Endothelial cell of umbilical vein (primary cell): Measurements from ENCODE around the gene RAC2.
"Not testable (repeated sequence)": the region's sequence is repeated elsewhere in the genome, so short reads cannot be mapped to it uniquely, and the experiment has no call there.

Experiments used
- CTCF ChIP-seq, 2 donors: IDR thresholded peaks; 1 replicate in 1 of 2; 2 replicates in 1 of 2; pipeline ENCODE4 v1.5.1; 2011; ENCODE audit warnings: low read length in 2 of 2, mild to moderate bottlenecking in 2 of 2, moderate library complexity in 2 of 2, control low read depth in 1 of 2, inconsistent platforms in 1 of 2, low read depth in 1 of 2; ENCODE audit not compliant: insufficient read depth in 1 of 2; ENCODE audit errors: extremely low read depth in 1 of 2
- EZH2 ChIP-seq: IDR thresholded peaks from 2 replicates; pipeline ENCODE4 v1.6.1; 2012; ENCODE audit warnings: borderline replicate concordance, low read depth, mild to moderate bottlenecking, moderate library complexity, low read length, inconsistent platforms; ENCODE audit not compliant: severe bottlenecking
- FOS ChIP-seq: IDR thresholded peaks from 2 replicates; pipeline ENCODE4 v1.6.1; 2011; ENCODE audit warnings: mild to moderate bottlenecking, low read length, moderate library complexity, borderline replicate concordance; ENCODE audit not compliant: insufficient read depth
- GATA2 ChIP-seq: IDR thresholded peaks from 2 replicates; pipeline ENCODE4 v1.7.0; 2011; ENCODE audit warnings: low read depth, mild to moderate bottlenecking, moderate library complexity, mixed read lengths, low read length; ENCODE audit not compliant: insufficient read length, insufficient read depth
- JUN ChIP-seq: IDR thresholded peaks from 2 replicates; pipeline ENCODE4 v1.6.1; 2011; ENCODE audit warnings: borderline replicate concordance, low read depth; ENCODE audit not compliant: insufficient read length, insufficient read depth
- MYC ChIP-seq: IDR thresholded peaks from one replicate; pipeline ENCODE4 v1.6.1; 2011; ENCODE audit warnings: mild to moderate bottlenecking, low read depth, low read length
- POLR2A ChIP-seq: IDR thresholded peaks from 2 replicates; pipeline ENCODE4 v1.6.1; 2012; ENCODE audit warnings: low read depth, mild to moderate bottlenecking, control low read depth, low read length
- POLR2AphosphoS5 ChIP-seq: IDR thresholded peaks from 2 replicates; pipeline ENCODE4 v1.6.1; 2012; ENCODE audit warnings: low read depth, mild to moderate bottlenecking, control low read depth, low read length, moderate library complexity; ENCODE audit not compliant: insufficient read depth
- TF ChIP-seq, protein P1 (sequence below): IDR thresholded peaks from 2 replicates; pipeline ENCODE4 v1.6.1; 2011; ENCODE audit not compliant: insufficient read depth, insufficient read length

GRCh38 chr22:37201443-37201820 lies 42.6 kb downstream of the RAC2 start:
- not testable (repeated sequence) for TF ChIP-seq CTCF (IDR thresholded peaks at IDR 0.05; ENCODE audit: extremely low read depth in 1 of 2, insufficient read depth in 1 of 2, low read depth in 1 of 2, low read length in 2 of 2); POLR2A; EZH2; FOS; POLR2AphosphoS5; MYC; GATA2; JUN
- TF ChIP-seq, protein P1, sequence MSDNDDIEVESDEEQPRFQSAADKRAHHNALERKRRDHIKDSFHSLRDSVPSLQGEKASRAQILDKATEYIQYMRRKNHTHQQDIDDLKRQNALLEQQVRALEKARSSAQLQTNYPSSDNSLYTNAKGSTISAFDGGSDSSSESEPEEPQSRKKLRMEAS: not testable (repeated sequence)
